NCI-H446 treated with DMSO at 0.1 percent for 48 hours (cell line): ENCODE data around the gene DENND4C.
A peak's percentile ranks its signal among the peaks of the same experiment; 100 is the strongest.
"Not testable (repeated sequence)": the region's sequence is repeated elsewhere in the genome, so short reads cannot be mapped to it uniquely, and the experiment has no call there.

Experiments
- DNase-seq: peaks from one replicate; lab custom pipeline; 2025; lab: John Stamatoyannopoulos, UW

DENND4C gene

DNA sequence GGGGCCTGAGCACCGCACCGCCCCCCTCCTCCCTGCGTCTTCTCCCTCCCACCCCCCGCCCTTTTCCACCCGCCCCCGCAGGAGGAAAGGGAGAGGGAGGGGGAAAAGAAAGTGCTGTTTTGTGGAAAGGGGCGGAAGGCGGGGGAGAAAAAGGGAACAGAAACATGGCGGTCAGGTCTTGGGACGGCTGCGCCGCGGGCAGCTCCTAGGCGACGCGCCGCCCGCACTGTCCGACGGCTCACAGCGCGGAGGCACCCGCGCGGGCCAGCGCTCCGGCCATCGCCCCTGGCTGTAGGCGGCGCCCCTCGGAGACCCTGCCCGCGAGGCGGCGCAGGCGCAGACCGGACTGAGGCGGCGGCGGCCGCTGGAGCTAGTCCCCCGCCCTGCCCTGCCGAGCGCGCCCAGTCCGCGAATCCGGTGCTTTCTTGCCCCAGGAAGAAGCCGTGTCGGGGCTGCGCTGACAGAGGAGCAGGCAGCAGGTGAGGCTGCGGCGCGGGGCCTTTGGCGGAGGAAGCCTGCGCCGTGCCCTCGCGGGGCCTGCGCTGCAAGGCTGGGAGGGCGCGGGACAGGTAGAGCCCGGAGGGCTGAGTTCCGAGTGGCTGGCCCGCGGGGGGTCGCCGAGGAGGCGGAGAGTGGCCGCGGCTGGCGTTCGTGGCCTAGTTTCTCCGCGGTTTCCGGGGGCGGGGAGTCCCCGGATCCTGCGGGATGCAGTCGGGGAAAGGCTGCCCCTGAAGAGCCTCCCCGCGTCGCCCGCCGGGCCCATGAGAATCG, at the start of gene DENND4C:
TSS of gene DENND4C (plus strand) at position 339 of the 771 bp plus-strand sequence. CDS start 45,482 bp downstream, outside the sequence.
- peak; percentile 79 for DNase-seq

DNA sequence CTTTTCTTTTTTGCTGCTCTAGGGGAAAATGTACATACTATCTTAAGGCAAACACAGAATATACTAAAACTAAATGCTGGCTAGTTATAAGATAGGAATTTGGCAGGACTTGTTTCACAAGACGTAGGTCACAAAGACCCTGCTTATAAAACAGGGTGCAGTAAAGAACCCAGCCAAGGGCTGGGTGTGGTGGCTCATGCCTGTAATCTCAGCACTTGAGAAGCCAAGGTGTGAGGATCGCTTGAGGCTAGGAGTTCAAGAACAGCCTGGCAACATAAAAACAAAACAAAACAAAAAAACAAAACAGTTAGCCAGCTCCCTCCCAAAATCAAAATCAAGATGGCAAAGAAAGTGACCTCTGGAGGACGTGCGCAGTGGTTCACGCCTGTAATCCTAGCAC, 49.5 kb upstream of the DENND4C start:
- no peak for DNase-seq

DNA sequence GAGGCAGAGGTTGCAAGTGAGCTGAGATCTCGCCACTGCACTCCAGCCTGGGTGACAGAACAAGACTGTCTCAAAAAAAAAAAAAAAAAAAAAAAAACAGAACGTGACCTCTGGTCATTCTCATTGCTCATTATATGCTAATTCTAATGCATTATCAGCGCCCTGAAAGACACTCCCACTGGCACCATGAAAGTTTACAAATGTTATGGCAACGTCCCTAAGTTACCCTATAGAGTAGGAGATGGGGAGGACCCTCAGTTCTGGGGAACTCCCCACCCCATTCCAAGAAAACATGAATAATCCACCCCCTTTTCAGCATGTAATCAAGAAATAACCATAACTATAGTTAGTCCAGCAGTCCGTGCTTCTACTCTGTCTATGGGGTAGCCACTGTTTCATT, 48.9 kb upstream of the DENND4C start:
- DNase-seq: no peak

DNA sequence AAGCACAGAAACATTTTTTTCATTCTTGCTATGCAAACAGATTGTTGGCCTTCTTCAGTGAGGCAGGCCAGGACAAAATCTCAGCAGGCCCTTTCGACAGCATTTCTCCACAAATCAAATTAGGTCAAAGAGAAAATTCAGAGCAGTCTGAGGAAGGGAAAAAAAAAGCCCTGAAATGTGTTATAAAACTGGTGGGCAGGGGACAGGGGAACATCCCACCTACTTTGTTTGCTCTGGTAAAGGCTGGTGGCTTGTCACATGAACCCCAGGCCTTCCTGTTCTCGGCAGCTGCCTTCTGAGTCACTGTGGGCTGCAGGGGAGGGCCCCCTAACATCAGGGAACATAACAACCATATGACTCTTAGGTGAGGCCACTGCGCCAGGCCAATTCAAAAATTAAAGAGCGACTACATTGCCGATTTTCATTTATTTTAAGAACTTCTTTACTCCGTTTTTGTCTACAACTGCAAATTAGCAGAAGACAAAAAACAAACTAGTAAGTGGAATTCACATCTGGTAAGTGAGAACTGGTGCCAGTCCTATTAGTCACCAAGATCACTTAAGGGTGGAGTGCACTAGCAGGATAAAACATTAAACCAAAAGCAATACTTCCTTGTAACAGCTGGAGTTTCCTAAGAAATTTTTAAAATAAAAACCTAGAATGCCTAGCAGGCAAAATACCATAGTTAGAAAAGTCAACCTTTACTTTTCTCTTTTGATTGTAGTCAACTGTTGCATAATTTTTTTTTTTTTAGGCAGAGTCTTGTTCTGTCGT, 46.2 kb upstream of the DENND4C start:
- no peak for DNase-seq

DNA sequence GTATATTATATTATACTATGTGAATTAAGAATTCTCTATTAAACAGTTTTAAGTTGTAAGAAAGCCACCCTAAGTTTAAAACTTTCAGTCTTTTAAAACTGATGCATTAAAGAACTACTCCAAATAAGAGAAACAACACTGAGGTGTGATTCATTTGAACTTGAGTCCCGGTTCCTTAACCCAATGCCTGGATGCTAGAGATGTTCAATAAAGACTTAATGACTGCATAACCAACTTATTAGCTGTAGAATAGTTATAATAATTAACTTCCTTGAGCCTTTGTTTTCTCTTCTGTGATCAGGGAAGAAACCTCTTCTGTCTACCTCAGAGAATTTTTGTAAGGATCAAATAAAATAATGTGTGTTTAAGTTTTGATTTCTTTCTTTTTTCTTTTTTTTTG, 45.3 kb upstream of the DENND4C start:
- no peak for DNase-seq

DNA sequence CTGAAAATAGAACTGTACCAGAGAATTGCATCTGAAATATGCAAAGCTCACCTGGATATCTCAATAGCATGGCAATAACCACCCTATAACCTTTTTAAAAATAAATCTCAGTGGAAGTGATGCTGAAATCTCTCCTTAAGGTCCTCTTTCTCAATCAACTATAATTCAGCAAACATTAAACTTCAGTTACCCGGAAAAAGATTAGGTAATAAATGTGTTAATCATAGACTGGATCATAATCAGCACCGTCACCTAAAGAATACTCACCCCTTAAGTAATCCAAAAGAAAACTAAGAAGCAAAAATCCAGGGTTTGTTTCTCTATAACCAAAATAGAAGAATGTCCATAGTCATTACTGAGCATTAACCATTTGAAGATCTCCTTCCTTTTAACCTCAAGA, 44.3 kb upstream of the DENND4C start:
- DNase-seq: no peak

DNA sequence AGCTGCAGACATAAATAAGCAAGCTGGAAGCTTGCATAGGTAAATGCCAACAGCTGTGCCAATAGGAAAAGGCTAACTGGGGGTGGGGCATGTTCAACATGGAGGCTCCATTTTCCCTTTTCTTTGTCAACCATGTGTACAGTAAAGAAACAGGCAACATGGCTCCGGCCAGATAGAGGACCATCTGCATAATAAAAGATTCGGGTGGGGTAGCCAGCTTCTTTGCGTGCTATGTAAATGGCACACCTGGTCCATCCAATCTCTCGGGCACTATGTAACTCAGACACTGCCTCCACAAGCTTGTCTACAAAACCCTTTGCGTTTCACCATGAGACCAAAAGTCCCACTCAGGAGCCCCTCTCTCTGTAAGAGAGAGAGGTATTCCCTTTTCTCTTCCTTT, 41.7 kb upstream of the DENND4C start:
- DNase-seq: no peak

DNA sequence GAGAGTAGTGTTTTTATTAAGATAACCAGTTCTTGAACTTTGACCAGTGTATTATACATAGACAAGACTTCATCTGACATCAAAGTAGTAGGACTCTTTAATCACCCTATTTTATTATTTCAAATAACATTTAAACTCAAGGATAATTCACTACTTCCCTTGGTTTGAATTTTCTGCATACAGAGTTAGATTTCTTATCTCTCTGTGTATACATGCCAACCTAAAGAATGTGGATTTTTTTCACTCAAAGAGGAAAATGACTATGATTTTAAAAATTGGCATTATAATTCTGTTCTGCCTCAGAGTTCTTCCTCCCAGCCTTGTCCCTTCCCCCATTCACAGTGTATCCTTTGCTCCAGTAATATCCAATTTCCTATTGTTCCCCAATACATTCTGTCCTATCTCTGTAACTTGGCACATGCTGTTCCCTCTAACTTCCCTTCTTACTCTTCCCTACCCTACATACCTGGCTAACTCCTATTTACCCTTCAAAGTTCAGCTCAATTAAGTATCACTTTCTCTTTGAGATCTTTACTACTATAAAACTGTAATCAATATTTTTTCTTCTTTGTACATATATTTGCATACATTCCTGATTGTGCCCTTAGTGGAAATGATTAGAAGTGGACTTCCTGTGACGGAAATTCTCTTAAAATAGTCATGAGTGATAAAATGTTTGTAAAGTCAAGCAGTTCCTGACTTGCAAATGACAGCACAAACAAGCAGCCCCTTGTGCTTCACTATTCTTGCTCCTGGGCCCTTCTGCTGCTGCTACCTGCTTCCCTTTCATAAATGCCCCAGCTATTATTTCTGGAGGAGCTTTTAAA, 38.1 kb upstream of the DENND4C start:
- DNase-seq: no peak

DNA sequence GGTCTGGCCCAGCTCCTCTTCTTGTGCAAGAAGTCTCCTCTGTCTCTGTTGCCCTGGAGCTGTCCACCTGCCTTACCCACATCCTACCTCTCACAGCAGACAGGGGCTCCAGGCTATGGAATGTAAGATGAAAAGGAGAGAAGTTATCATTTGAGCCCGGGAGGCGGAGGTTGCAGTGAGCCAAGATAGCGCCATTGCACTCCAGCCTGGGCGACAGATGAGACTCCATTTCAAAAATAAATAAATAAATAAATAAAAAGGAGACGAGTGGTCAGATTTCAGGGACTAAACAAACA, 37.5 kb upstream of the DENND4C start:
- no peak for DNase-seq

DNA sequence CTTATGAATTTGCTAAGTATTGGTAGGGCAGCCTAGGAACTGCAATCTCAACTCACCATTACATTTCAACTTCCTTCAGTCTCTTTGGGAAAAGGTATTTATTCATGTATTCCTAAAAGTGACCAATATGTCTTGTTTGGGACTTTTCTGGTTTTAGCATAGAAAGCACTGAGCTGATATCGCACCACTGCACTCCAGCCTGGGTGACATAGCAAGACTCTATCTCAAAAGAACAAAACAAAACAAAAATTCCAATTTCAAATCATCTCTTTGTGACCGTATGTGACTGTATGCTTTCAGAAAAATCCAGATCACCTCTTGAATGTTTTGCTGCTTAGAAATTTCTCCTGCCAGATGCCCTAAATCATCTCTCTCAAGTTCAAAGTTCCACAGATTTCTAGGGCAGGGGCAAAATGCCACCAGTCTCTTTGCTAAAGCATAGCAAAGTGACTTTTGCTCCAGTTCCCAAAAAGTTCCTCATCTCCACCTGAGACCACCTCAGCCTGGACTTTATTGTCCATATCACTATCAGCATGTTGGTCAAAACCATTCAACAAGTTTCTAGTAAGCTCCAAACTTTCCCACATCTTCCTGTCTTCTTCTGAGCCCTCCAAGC, 37.0 kb upstream of the DENND4C start:
- DNase-seq: not testable (repeated sequence)

DNA sequence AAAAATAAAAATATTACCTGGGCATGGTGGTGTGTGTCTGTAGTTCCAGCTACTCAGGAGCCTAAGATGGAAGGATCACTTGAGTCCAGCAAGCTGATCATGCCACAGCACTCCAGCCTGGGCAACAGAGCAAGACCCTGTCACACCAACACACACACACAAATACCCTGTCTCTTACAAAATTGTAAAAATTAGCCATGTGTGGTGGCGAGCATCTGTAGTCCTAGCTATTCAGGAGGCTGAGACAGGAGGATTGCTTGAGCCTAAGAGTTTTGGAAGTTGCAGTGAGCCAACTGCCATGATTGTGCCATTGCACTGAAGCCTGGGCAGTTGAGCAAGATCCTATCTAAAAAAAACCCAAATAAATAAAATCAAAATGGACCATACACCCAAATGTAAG, 32.1 kb upstream of the DENND4C start:
- no peak for DNase-seq

DNA sequence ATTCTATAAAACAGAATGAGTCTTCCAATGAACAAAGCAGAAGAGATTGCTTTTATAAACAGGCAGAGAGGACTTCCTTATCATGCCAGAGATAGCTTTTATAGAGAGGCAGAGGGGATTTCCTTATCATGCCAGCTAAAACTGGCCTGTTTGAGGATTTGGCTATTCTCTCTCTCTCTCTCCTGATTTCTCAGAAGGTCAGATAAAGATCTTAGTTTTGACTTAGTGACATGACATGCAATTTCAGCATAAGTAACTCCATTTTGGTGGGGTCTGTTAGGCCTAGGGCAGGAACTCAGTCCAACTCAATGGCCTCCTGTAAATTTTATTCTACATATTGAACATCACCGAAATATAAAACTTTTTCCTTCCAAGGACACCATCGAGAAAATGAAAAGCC, 31.5 kb upstream of the DENND4C start:
- DNase-seq: no peak

DNA sequence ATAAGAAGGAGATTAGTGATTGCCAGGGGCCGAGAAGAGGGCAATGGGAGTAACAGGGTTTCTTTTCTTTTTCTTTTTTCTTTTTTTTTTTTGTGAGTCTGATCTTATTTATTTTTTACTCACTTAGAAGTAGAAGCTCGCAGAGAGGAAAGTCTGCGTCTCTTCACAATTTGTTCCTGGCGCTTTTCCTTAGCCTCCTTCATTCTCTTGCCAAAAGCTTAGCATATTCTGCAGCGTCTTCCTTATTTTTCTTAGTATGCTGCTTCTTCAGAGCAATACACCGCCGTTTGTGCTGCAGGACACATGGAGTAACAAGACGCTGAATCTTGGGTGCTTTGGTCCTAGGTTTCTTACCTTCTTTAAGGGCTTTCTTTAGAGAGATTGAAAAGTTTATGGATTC, 30.3 kb upstream of the DENND4C start:
- no peak for DNase-seq

DNA sequence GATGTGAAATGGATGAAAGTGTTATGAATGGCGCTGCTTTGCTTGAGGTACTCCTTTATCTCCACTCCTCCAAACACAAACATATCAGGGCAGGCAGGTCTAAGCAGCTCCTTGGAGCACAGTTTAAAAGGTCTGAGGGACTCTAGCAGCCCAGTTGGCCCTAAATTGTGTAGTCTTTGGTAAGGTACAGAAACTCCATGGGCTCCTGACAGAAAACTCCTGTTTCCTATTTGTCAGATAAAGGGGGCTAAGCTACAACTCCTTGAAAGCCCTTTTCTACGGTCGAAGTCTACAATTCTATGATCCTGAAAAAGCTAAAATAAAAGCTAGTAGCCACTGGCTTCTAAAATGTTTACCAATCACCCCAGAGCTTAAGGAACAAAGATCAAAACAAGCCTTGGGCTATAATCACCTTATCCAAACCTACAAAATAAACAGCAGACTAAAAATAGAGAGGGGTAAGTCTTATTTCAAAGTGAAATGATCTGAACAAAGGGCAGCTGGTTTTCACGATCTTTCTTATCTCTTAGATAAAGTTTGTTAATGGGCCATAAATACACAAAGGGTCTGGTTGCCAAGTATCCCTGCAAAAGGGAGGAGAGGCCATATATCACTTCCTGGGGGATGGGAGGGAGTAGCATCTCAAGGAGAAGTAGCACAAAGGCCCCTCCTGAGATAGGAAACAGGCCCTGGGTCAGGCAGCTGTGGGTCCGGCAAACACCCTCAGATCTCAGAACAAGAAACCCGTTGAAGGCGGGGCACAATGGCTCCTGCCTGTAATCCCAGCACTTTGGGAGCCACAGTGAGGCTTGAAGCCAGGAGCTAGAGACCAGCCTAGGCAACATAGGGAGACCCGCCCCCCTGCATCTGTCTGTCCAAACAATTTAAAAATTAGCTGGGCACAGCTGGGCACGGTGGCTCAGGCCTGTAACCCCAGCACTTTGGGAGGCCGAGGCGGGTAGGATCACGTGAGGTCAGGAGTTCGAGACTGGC, 28.3 kb upstream of the DENND4C start:
- no peak for DNase-seq

DNA sequence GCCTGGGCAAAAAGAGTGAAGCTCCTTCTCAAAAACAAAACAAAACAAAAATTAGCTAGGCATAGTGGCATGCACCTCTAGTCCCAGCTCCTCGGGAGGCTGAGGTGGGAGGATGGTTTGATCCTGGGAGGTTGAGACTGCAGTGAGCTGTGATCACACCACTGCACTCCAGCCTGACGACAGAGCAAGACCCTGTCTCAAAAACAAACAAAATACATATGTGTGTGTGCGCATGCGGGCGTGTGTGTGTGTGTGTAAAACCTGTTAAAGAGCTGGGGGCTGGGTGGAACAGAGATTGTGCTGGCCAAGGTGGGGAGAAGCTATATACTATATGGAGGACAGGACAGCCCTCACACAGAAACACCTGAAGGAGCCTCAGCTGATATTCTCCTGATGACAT, 27.4 kb upstream of the DENND4C start:
- DNase-seq: no peak

DNA sequence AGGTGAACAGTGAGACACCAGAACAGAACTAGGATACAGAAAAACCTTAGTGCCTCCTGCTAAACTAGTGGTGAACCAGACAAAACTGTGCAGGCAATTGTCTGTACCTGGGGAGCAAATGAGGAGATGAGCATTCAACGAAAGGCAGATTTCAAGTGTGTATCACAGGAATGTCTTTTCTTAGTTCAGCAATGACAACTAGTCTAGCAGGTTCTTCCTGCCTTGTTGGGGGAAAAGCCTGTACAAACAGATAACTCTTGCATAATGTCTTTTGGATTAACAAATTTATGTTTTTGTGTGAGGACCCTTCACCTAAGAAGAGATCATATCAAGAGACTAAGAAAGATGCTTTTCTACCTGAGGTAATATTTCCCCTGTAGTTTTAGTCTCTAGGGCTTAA, 21.8 kb upstream of the DENND4C start:
- no peak for DNase-seq

DNA sequence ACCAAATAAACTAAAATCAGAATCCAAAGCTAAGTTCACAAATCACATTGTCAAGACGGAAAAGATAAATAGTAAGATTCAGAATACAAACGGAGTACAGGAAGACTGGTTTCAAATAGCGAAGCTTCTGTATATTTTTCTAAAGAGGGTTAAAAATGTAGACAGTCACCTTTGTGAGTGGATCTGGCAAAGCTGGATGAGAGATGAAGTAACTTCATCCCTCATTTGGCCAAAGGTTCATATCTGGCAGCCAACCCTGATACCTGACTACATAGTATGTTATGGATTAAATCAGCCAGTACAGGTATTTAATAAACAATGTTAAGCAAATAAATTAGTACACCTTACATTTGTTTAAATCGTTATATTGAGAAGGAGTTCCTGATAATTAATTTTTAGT, 21.3 kb upstream of the DENND4C start:
- DNase-seq: no peak

DNA sequence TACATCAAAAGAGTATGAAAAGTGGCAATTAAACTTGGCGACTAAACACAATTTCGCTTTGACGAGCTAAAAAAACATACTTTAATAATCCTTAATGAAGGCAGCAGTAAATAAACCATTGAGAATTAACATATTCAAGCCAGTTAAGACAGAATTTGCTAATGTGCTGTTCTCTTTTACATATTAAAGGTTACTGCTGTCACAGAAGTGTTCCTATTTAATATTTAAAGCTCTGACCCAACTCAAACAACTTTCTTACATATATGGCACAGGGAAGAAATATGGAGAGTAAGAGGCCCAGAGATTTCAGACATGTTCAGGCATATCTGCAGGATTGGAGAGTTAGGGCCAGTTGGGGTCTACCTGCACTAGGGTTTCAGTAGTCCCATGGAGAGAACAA, 16.7 kb upstream of the DENND4C start:
- no peak for DNase-seq

DNA sequence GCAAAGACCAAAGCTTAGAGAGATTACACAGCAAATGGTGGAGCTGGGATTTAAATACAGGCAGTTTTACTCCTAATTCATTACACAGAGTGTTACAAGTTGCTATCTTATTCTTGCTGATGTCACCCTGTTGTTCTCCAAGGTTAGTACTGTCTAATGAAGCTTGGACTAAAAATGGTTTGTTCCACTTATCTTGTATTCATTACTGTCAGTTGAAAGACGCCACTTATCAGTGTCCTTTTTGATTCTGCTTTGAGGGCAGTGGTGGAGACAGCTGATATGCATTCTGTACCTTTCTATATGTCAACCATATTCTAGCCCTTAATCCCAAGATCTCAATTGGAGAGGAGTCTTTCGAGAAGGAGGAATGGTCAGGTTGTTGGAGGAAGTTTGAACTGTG, 14.0 kb upstream of the DENND4C start:
- no peak for DNase-seq

DNA sequence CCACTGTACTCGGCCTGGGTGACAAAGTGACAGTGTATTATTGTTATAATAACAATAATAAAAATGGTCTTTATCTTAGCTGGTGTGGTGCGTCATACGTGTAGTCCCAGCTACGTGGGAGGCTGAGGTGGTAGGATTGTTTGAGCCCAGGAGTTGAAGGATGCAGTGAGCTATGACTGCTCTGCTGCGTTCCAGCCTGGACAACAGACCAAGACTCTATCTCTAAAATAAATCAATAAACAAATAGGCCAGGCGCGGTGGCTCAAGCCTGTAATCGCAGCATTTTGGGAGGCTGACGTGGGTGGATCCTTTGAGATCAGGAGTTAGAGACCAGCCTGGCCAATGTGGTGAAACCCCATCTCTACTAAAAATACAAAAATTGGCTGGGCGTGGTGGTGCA, 9.2 kb upstream of the DENND4C start:
- DNase-seq: no peak

DNA sequence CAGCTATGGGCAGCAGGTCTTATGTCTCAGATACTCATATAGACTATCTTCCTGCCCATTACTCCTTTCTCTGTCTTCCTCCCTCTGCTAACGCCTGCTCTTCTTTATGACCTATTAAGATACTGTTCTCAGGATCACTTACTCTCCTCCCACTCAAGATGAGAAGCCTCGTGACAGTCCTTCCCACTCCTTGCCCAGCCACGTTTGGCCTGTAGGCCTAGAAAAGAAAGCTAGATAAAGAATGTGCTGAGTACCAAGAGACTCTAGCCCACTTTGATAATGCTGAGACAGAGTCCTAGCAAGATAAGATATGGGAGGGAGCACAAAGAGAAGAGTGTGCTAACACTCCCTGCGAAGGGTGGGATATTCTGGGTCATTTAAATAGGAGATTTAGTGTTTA, 6.8 kb upstream of the DENND4C start:
- no peak for DNase-seq
